Measurements from ENCODE around the gene TAAR1.

GRCh38 chr6:132648828-132649227, 10.2 kb downstream of the TAAR1 start:
- TF ChIP-seq EZH2phosphoT487 (IDR thresholded peaks at IDR 0.05; ENCODE audit: low read depth): no peak
- no peak for TF ChIP-seq CTCF (IDR thresholded peaks at IDR 0.05; ENCODE audit: low read depth, low read length)
